Nephron (organoid): ENCODE results near the gene ASAP2.

ENCODE experiments used
- H3K27ac Mint-ChIP-seq, 3 experiments: 2 replicates each; pipeline ENCODE4 v1.8.0; 2020; ENCODE audit warnings: mixed read lengths in 3 of 3, mild to moderate bottlenecking in 2 of 3, moderate library complexity in 1 of 3
- H3K27me3 Mint-ChIP-seq: 2 replicates; pipeline ENCODE4 v1.8.0; 2021; ENCODE audit warnings: low read depth, mild to moderate bottlenecking, moderate library complexity, mixed read lengths
- H3K36me3 Mint-ChIP-seq: 2 replicates; pipeline ENCODE4 v1.8.0; 2020; ENCODE audit warnings: low read depth, mixed read lengths
- H3K4me1 Mint-ChIP-seq: 2 replicates; pipeline ENCODE4 v1.8.0; 2020; ENCODE audit warnings: mixed read lengths
- H3K4me3 Mint-ChIP-seq, 3 experiments: 2 replicates each; pipeline ENCODE4 v1.8.0; 2020; ENCODE audit warnings: mild to moderate bottlenecking in 3 of 3, mixed read lengths in 3 of 3, moderate library complexity in 2 of 3
- H3K9me3 Mint-ChIP-seq: 2 replicates; pipeline ENCODE4 v1.8.0; 2020; ENCODE audit warnings: mixed read lengths
- TF ChIP-seq, protein P1 (sequence below), 3 experiments: fragments of 200-600 bp; sonication (generic); IDR thresholded peaks; one replicate each; pipeline ENCODE4 v1.5.0; 2021; ENCODE audit warnings: antibody characterized with exemption in 3 of 3; ENCODE audit not compliant: unreplicated experiment in 3 of 3

The ASAP2 gene

GRCh38 chr2:9280224-9280623 lies 73.6 kb downstream of the ASAP2 start:
- TF ChIP-seq, protein P1, sequence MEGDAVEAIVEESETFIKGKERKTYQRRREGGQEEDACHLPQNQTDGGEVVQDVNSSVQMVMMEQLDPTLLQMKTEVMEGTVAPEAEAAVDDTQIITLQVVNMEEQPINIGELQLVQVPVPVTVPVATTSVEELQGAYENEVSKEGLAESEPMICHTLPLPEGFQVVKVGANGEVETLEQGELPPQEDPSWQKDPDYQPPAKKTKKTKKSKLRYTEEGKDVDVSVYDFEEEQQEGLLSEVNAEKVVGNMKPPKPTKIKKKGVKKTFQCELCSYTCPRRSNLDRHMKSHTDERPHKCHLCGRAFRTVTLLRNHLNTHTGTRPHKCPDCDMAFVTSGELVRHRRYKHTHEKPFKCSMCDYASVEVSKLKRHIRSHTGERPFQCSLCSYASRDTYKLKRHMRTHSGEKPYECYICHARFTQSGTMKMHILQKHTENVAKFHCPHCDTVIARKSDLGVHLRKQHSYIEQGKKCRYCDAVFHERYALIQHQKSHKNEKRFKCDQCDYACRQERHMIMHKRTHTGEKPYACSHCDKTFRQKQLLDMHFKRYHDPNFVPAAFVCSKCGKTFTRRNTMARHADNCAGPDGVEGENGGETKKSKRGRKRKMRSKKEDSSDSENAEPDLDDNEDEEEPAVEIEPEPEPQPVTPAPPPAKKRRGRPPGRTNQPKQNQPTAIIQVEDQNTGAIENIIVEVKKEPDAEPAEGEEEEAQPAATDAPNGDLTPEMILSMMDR (IDR thresholded peaks at IDR 0.05; ENCODE audit: unreplicated experiment in 3 of 3) = no peak
- H3K27ac Mint-ChIP-seq = peak overlapping the region in 1 of 3 experiments; percentile 34
- H3K27me3 Mint-ChIP-seq = peaks cover 3% of the 10 kb centered on the region
- peaks cover 23% of the 10 kb centered on the region for H3K36me3 Mint-ChIP-seq
- H3K4me3 Mint-ChIP-seq = no peak overlapping the region
- no peaks in the 10 kb centered on the region for H3K9me3 Mint-ChIP-seq
- H3K4me1 Mint-ChIP-seq = peaks cover 76% of the 10 kb centered on the region

GRCh38 chr2:9281145-9281544 lies 74.5 kb downstream of the ASAP2 start:
- Mint-ChIP-seq H3K27ac (peak overlapping the region; percentile 6 to 39 (median 39)), H3K4me1 (peaks cover 70% of the 10 kb centered on the region), H3K9me3 (no peaks in the 10 kb centered on the region), H3K27me3 (peaks cover 3% of the 10 kb centered on the region), H3K4me3 (no peak overlapping the region), H3K36me3 (peaks cover 23% of the 10 kb centered on the region)
- TF ChIP-seq, protein P1 (IDR thresholded peaks at IDR 0.05; ENCODE audit: unreplicated experiment in 3 of 3) = no peak

DNA sequence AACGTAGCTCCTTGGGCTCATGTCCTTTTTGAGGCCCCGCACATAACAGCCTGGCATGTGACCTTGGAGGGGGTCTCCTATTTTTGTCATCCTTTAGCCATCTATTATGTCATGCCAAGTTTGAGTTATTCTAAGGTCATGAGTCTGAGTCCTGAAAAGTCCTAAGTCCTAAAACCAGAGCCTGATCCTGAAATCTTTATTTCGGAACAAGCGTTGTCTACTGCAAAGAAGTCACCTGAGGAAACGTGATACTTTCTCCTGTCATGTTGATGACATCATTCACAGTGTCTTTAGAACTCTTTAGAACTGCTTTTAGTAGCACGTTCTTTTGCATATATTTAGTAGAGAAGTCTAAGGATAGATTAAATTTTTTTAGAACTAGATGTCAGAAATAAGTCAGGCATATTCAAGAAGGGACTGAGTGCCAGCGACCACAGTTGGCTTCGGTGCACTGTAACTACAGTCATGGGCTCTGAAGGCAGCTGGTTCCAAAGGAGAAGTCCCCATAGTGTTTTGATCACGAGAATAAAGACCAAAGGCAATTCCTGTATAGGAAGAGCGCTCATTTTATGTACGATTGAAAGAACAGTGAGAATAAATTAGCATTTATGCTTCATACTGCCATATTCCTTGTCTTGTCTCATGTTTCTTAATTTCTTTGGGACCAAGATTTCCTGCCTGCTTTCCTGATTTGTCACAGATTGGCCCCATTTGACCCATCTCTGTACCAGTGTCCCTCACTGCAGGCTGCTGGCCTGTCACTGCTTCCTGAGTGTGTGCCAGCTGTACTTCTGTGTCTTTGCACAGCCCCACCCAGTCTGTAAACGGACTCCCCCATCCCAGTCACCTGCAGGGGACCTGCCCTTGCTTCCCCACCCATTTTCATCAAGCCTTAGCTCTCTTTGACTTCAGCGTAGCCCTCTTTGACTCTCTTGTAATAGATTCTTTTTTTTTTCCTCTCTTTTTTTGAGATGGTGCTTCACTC lies 75.8 kb downstream of the ASAP2 start:
- H3K36me3 Mint-ChIP-seq = peaks cover 33% of the 10 kb centered on the region
- H3K27ac Mint-ChIP-seq = peak overlapping the region in 2 of 3 experiments; percentile 24 to 53
- peaks cover 61% of the 10 kb centered on the region for H3K4me1 Mint-ChIP-seq
- H3K4me3 Mint-ChIP-seq = no peak overlapping the region
- H3K27me3 Mint-ChIP-seq = peaks cover 3% of the 10 kb centered on the region
- H3K9me3 Mint-ChIP-seq = no peaks in the 10 kb centered on the region
- TF ChIP-seq, protein P1 (IDR thresholded peaks at IDR 0.05; ENCODE audit: unreplicated experiment in 3 of 3) = no peak

DNA sequence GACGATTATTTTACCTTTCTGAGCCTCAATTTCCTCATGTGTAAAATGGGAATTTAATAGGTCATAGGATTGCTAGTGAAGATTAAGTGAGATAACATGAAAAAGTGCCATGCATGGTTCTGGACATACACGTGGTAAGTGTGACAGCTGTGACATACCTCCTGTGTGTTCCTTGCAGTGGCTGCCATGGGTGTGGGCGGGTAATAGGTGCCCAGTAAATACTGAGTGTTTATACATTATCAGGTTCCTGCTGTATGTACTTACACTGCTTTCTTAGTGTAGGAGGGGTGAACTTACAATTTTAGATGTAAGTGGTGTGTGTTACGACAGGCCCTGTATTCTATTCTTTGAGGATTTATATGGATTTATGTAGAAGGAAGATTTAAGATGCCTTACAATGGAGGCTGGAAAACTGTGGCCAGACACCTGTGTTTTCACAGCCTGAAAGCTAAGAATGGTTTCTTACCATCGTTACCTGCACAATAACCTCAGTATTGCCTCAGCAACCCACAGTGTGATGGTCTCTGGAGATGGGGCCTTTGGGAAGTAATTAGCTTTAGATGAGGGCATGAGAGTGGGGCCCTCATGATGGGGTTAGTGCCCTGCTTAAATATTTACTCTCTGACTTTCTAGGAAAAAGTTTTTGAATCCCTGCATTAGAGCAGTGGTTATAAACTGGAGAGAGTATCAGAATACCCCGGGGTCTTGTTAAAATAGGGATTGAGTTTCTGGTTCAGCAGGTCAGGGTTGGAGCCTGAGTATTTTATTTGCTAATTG lies 78.1 kb downstream of the ASAP2 start:
- Mint-ChIP-seq H3K36me3 (peaks cover 47% of the 10 kb centered on the region), H3K4me3 (no peak overlapping the region), H3K27ac (peak overlapping the region in 1 of 3 experiments; percentile 58), H3K4me1 (peaks cover 60% of the 10 kb centered on the region), H3K9me3 (no peaks in the 10 kb centered on the region), H3K27me3 (peaks cover 3% of the 10 kb centered on the region)
- TF ChIP-seq, protein P1 (IDR thresholded peaks at IDR 0.05; ENCODE audit: unreplicated experiment in 3 of 3) = no peak

GRCh38 chr2:9285385-9285920 lies 78.8 kb downstream of the ASAP2 start:
- Mint-ChIP-seq H3K27ac (no peak overlapping the region), H3K4me1 (peaks cover 54% of the 10 kb centered on the region), H3K27me3 (peaks cover 3% of the 10 kb centered on the region), H3K4me3 (no peak overlapping the region), H3K36me3 (peaks cover 47% of the 10 kb centered on the region), H3K9me3 (no peaks in the 10 kb centered on the region)
- TF ChIP-seq, protein P1 (IDR thresholded peaks at IDR 0.05; ENCODE audit: unreplicated experiment in 3 of 3) = no peak
